Measurements from ENCODE around the gene GCN1. TPM values are rescaled to one million over a fixed set of nuclear protein-coding genes. Genes with fewer than 3 reads are reported as not detected.

Gene GCN1
- total RNA-seq, 1 donor from 2014 or later, result 155 TPM

GRCh38 chr12:120101617-120102016 is 92.9 kb downstream of the GCN1 start:
- Mint-ChIP-seq H3K4me3 (no peak overlapping the region), H3K27ac (no peak overlapping the region), H3K4me1 (peaks cover 8% of the 10 kb centered on the region), H3K9me3 (no peaks in the 10 kb centered on the region), H3K36me3 (ENCODE audit: low read depth) (peaks cover 78% of the 10 kb centered on the region), H3K27me3 (no peaks in the 10 kb centered on the region)
- ATAC-seq (ENCODE audit: low read depth) (no peak), DNase-seq (no peak)
- POLR2A ChIA-PET, result interaction anchor here (1.1 kb wide), 1 partner anchor 99 kb away, joined by 3 read pairs; the partner anchor contains the start of gene RPLP0
- CTCF ChIA-PET, result no interaction called here
- intact Hi-C loops (cut with micrococcal nuclease), result no loop called here
- no peak for TF ChIP-seq CTCF (IDR thresholded peaks at IDR 0.05)

GRCh38 chr12:120101182-120101581 is 93.3 kb downstream of the GCN1 start:
- Mint-ChIP-seq H3K4me1 (peaks cover 8% of the 10 kb centered on the region), H3K36me3 (ENCODE audit: low read depth) (peaks cover 79% of the 10 kb centered on the region), H3K4me3 (no peak overlapping the region), H3K27me3 (no peaks in the 10 kb centered on the region), H3K27ac (no peak overlapping the region), H3K9me3 (no peaks in the 10 kb centered on the region)
- DNase-seq (no peak), ATAC-seq (ENCODE audit: low read depth) (no peak)
- intact Hi-C loops (cut with micrococcal nuclease), result no loop called here
- POLR2A ChIA-PET, result interaction anchor here (1.1 kb wide), 1 partner anchor 99 kb away, joined by 3 read pairs; the partner anchor contains the start of gene RPLP0
- no peak for TF ChIP-seq CTCF (IDR thresholded peaks at IDR 0.05)
- CTCF ChIA-PET, result no interaction called here

- H3K4me1 Mint-ChIP-seq, result peaks cover 6% of the 10 kb centered on the region
- no peak for ATAC-seq (ENCODE audit: low read depth)
Measured at GRCh38 chr12:120100630-120101029, 93.9 kb downstream of the GCN1 start.

GRCh38 chr12:120099738-120100137 is 94.8 kb downstream of the GCN1 start:
- H3K9me3 Mint-ChIP-seq, result no peaks in the 10 kb centered on the region
- no peaks in the 10 kb centered on the region for H3K27me3 Mint-ChIP-seq
- no peak overlapping the region for H3K4me3 Mint-ChIP-seq
- no peak overlapping the region for H3K27ac Mint-ChIP-seq
- CTCF ChIA-PET, result no interaction called here
- TF ChIP-seq CTCF (IDR thresholded peaks at IDR 0.05), result no peak
- DNase-seq (no peak), ATAC-seq (ENCODE audit: low read depth) (no peak)
- POLR2A ChIA-PET, result interaction anchor here (0.8 kb wide), 1 partner anchor 11 kb away, joined by 3 read pairs; no protein-coding TSS in a partner anchor
- intact Hi-C loops (cut with micrococcal nuclease), result no loop called here
- peaks cover 73% of the 10 kb centered on the region for H3K36me3 Mint-ChIP-seq (ENCODE audit: low read depth)
- H3K4me1 Mint-ChIP-seq, result peaks cover 6% of the 10 kb centered on the region

More at GRCh38 chr12:120100630-120101029, 93.9 kb downstream of the GCN1 start:
- no peak overlapping the region for H3K4me3 Mint-ChIP-seq
- no peak for DNase-seq
- no peak for TF ChIP-seq CTCF (IDR thresholded peaks at IDR 0.05)
- ChIA-PET POLR2A (interaction anchor here (1.1 kb wide), 1 partner anchor 100 kb away, joined by 3 read pairs; the partner anchor contains the start of gene RPLP0), CTCF (no interaction called here)
- H3K9me3 Mint-ChIP-seq, result no peaks in the 10 kb centered on the region
- H3K36me3 Mint-ChIP-seq (ENCODE audit: low read depth), result peaks cover 79% of the 10 kb centered on the region
- no peaks in the 10 kb centered on the region for H3K27me3 Mint-ChIP-seq
- intact Hi-C loops (cut with micrococcal nuclease), result no loop called here
- no peak overlapping the region for H3K27ac Mint-ChIP-seq

- DNase-seq, result no peak
- H3K9me3 Mint-ChIP-seq, result no peaks in the 10 kb centered on the region
- CTCF ChIA-PET, result no interaction called here
- H3K4me1 Mint-ChIP-seq, result peaks cover 6% of the 10 kb centered on the region
- no peak for TF ChIP-seq CTCF (IDR thresholded peaks at IDR 0.05)
- no peaks in the 10 kb centered on the region for H3K27me3 Mint-ChIP-seq
- peaks cover 70% of the 10 kb centered on the region for H3K36me3 Mint-ChIP-seq (ENCODE audit: low read depth)
- no peak overlapping the region for H3K27ac Mint-ChIP-seq
- ATAC-seq (ENCODE audit: low read depth), result no peak
- no peak overlapping the region for H3K4me3 Mint-ChIP-seq
- POLR2A ChIA-PET, result no interaction called here
- intact Hi-C loops (cut with micrococcal nuclease), result no loop called here
Measured at GRCh38 chr12:120098756-120099470, 95.6 kb downstream of the GCN1 start.
